Neural progenitor cell (in vitro differentiated cells): ENCODE measurements around the gene SLC10A3. TPM values are rescaled to one million over a fixed set of nuclear protein-coding genes. Genes with fewer than 3 reads are reported as not detected.

ENCODE experiments used
- DNase-seq: peaks from one replicate; pipeline ENCODE4 v3.0.0-alpha.2; 2016; ENCODE audit warnings: low spot score
- H2AFZ ChIP-seq: fragments of 200-600 bp; sonication (generic); replicated peaks from 2 replicates; pipeline ENCODE4 v1.6.1; 2016; ENCODE audit warnings: antibody characterized with exemption
- H3F3A ChIP-seq: fragments of 200-600 bp; sonication (generic); 2 replicates; pipeline ENCODE4 v1.6.1; 2016; ENCODE audit warnings: antibody characterized with exemption, low read depth
- H3K27ac ChIP-seq: fragments of 200-600 bp; sonication (generic); 2 replicates; pipeline ENCODE4 v1.5.1; 2016; ENCODE audit warnings: mild to moderate bottlenecking
- H3K27me3 ChIP-seq: fragments of 200-600 bp; sonication (generic); 2 replicates; pipeline ENCODE4 v1.6.1; 2016; ENCODE audit warnings: mild to moderate bottlenecking, moderate library complexity
- H3K36me3 ChIP-seq: fragments of 200-600 bp; sonication (generic); 2 replicates; pipeline ENCODE4 v1.5.1; 2016
- H3K4me1 ChIP-seq: fragments of 200-600 bp; sonication (generic); 2 replicates; pipeline ENCODE4 v1.6.1; 2016; ENCODE audit warnings: mixed run types
- H3K4me2 ChIP-seq: fragments of 200-600 bp; sonication (generic); 2 replicates; pipeline ENCODE4 v1.6.1; 2016
- H3K4me3 ChIP-seq: fragments of 200-600 bp; sonication (generic); 2 replicates; pipeline ENCODE4 v1.5.1; 2016
- H3K79me2 ChIP-seq: fragments of 200-600 bp; sonication (generic); 2 replicates; pipeline ENCODE4 v1.6.1; 2016; ENCODE audit warnings: low read depth
- H3K9ac ChIP-seq: fragments of 200-600 bp; sonication (generic); 2 replicates; pipeline ENCODE4 v1.6.1; 2016
- H3K9me3 ChIP-seq: fragments of 200-600 bp; sonication (generic); 2 replicates; pipeline ENCODE4 v1.5.1; 2016; ENCODE audit warnings: low read depth
- H4K20me1 ChIP-seq: fragments of 200-600 bp; sonication (generic); 2 replicates; pipeline ENCODE4 v1.6.1; 2016; ENCODE audit warnings: low read depth
- H3K27ac Mint-ChIP-seq: 3 replicates; pipeline ENCODE4 v1.8.0; 2021; ENCODE audit warnings: mixed read lengths
- H3K27me3 Mint-ChIP-seq: 2 replicates; pipeline ENCODE4 v1.8.0; 2022; ENCODE audit warnings: low read depth, mild to moderate bottlenecking, inconsistent platforms, moderate library complexity, mixed read lengths; ENCODE audit not compliant: insufficient read depth
- H3K36me3 Mint-ChIP-seq: 3 replicates; pipeline ENCODE4 v1.8.0; 2021; ENCODE audit warnings: mixed read lengths
- H3K4me1 Mint-ChIP-seq: 3 replicates; pipeline ENCODE4 v1.8.0; 2021; ENCODE audit warnings: mixed read lengths
- H3K4me3 Mint-ChIP-seq: 3 replicates; pipeline ENCODE4 v1.8.0; 2021; ENCODE audit warnings: mild to moderate bottlenecking, moderate library complexity, mixed read lengths
- H3K9me3 Mint-ChIP-seq: 3 replicates; pipeline ENCODE4 v1.8.0; 2020; ENCODE audit warnings: mixed read lengths
- EZH2 ChIP-seq: fragments of 200-600 bp; sonication (generic); IDR thresholded peaks from 2 replicates; pipeline ENCODE4 v1.6.1; 2017; ENCODE audit warnings: antibody characterized with exemption, mild to moderate bottlenecking, moderate library complexity
- EZH2phosphoT487 ChIP-seq: fragments of 200-600 bp; sonication (generic); IDR thresholded peaks from 2 replicates; pipeline ENCODE4 v1.6.1; 2017; ENCODE audit warnings: antibody characterized with exemption
- total RNA-seq: library from RNA; depleted of rRNA; stranded (reverse); fragments of >200 nt; gene quantifications from 2 replicates; pipeline ENCODE4 v1.2.3, GENCODE V29; 2015; ENCODE audit warnings: low replicate concordance
- TF ChIP-seq, protein P1 (sequence below): fragments of 200-600 bp; sonication (generic); IDR thresholded peaks from 2 replicates; pipeline ENCODE4 v1.5.1; 2017; ENCODE audit warnings: antibody characterized with exemption, mild to moderate bottlenecking

Gene SLC10A3
- total RNA-seq, 1 donor from 2014 or later: 3.5 TPM

DNA sequence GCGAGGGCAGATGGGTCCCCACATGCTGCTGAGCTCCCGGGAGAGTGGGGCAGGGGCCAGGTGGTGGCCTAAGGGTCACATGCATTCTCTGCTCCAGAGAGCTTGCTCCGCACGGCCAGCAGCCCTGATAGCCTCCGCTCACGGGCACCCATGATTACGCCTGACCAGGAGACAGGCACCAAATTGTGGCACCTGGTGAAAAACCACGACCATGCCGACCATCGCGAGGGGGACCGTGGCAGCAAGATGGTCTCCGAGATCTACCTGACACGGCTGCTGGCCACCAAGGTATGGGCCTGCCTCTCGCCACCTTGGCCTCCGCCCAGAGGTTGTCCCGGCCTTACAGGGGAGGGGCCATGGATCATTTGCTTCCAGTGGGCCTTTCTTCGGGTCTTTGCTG is 20.5 kb downstream of the SLC10A3 start:
- Mint-ChIP-seq H3K36me3 (peaks cover 7% of the 10 kb centered on the region), H3K4me3 (peak overlapping the region; percentile 53), H3K27me3 (no peaks in the 10 kb centered on the region), H3K4me1 (no peaks in the 10 kb centered on the region), H3K9me3 (peaks cover 7% of the 10 kb centered on the region), H3K27ac (no peak overlapping the region)
- Histone ChIP-seq H4K20me1 (no peaks in the 10 kb centered on the region), H3K79me2 (no peaks in the 10 kb centered on the region), H3K36me3 (no peaks in the 10 kb centered on the region), H3K4me3 (no peak overlapping the region), H3K4me1 (no peaks in the 10 kb centered on the region), H2AFZ (no peak overlapping the region), H3K4me2 (no peak overlapping the region), H3K27me3 (no peaks in the 10 kb centered on the region), H3K9me3 (no peaks in the 10 kb centered on the region), H3K9ac (no peak overlapping the region), H3K27ac (no peak overlapping the region), H3F3A (no peaks in the 10 kb centered on the region)
- DNase-seq: no peak
- TF ChIP-seq EZH2phosphoT487 (no peak), EZH2 (no peak)
- TF ChIP-seq, protein P1, sequence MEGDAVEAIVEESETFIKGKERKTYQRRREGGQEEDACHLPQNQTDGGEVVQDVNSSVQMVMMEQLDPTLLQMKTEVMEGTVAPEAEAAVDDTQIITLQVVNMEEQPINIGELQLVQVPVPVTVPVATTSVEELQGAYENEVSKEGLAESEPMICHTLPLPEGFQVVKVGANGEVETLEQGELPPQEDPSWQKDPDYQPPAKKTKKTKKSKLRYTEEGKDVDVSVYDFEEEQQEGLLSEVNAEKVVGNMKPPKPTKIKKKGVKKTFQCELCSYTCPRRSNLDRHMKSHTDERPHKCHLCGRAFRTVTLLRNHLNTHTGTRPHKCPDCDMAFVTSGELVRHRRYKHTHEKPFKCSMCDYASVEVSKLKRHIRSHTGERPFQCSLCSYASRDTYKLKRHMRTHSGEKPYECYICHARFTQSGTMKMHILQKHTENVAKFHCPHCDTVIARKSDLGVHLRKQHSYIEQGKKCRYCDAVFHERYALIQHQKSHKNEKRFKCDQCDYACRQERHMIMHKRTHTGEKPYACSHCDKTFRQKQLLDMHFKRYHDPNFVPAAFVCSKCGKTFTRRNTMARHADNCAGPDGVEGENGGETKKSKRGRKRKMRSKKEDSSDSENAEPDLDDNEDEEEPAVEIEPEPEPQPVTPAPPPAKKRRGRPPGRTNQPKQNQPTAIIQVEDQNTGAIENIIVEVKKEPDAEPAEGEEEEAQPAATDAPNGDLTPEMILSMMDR: no peak

- H3K9me3 ChIP-seq: no peaks in the 10 kb centered on the region
- TF ChIP-seq EZH2phosphoT487 (no peak), EZH2 (no peak)
- TF ChIP-seq, protein P1: no peak
- H3K4me2 ChIP-seq: no peak overlapping the region
- Mint-ChIP-seq H3K4me1 (no peaks in the 10 kb centered on the region), H3K9me3 (peaks cover 7% of the 10 kb centered on the region), H3K27ac (no peak overlapping the region), H3K4me3 (no peak overlapping the region), H3K36me3 (peaks cover 7% of the 10 kb centered on the region), H3K27me3 (no peaks in the 10 kb centered on the region)
- no peaks in the 10 kb centered on the region for H3K4me1 ChIP-seq
- no peak overlapping the region for H3K9ac ChIP-seq
- no peaks in the 10 kb centered on the region for H3K36me3 ChIP-seq
- no peak for DNase-seq
- H3F3A ChIP-seq: no peaks in the 10 kb centered on the region
- H4K20me1 ChIP-seq: no peaks in the 10 kb centered on the region
- no peaks in the 10 kb centered on the region for H3K27me3 ChIP-seq
- H3K4me3 ChIP-seq: no peak overlapping the region
- no peak overlapping the region for H2AFZ ChIP-seq
- no peak overlapping the region for H3K27ac ChIP-seq
- no peaks in the 10 kb centered on the region for H3K79me2 ChIP-seq
These were observed 21.3 kb downstream of the SLC10A3 start for GRCh38 chrX:154469114-154469513.

- TF ChIP-seq EZH2phosphoT487: no peak
- TF ChIP-seq, protein P1: no peak
- TF ChIP-seq EZH2: no peak
- Histone ChIP-seq H3K4me3 (no peak overlapping the region), H3K36me3 (no peaks in the 10 kb centered on the region), H3K9me3 (no peaks in the 10 kb centered on the region), H3K27me3 (no peaks in the 10 kb centered on the region), H3K4me2 (no peak overlapping the region), H2AFZ (no peak overlapping the region), H3K9ac (no peak overlapping the region), H3F3A (no peaks in the 10 kb centered on the region), H3K27ac (no peak overlapping the region), H3K4me1 (no peaks in the 10 kb centered on the region), H4K20me1 (no peaks in the 10 kb centered on the region), H3K79me2 (no peaks in the 10 kb centered on the region)
- no peak overlapping the region for H3K4me3 Mint-ChIP-seq
- H3K9me3 Mint-ChIP-seq: peaks cover 7% of the 10 kb centered on the region
- H3K27ac Mint-ChIP-seq: no peak overlapping the region
- no peaks in the 10 kb centered on the region for H3K27me3 Mint-ChIP-seq
- no peak for DNase-seq
- H3K4me1 Mint-ChIP-seq: no peaks in the 10 kb centered on the region
- peaks cover 2% of the 10 kb centered on the region for H3K36me3 Mint-ChIP-seq
These were observed 22.2 kb downstream of the SLC10A3 start for GRCh38 chrX:154468217-154468616.
